GM12801 (cell line): Measurements from ENCODE around the gene SMU1.

Experiments
- TF ChIP-seq, protein P1 (sequence below): IDR thresholded peaks from one replicate; pipeline ENCODE4 v1.5.1; 2011; ENCODE audit warnings: control low read depth; ENCODE audit not compliant: insufficient read length; ENCODE audit errors: extremely low read depth

Gene SMU1

DNA sequence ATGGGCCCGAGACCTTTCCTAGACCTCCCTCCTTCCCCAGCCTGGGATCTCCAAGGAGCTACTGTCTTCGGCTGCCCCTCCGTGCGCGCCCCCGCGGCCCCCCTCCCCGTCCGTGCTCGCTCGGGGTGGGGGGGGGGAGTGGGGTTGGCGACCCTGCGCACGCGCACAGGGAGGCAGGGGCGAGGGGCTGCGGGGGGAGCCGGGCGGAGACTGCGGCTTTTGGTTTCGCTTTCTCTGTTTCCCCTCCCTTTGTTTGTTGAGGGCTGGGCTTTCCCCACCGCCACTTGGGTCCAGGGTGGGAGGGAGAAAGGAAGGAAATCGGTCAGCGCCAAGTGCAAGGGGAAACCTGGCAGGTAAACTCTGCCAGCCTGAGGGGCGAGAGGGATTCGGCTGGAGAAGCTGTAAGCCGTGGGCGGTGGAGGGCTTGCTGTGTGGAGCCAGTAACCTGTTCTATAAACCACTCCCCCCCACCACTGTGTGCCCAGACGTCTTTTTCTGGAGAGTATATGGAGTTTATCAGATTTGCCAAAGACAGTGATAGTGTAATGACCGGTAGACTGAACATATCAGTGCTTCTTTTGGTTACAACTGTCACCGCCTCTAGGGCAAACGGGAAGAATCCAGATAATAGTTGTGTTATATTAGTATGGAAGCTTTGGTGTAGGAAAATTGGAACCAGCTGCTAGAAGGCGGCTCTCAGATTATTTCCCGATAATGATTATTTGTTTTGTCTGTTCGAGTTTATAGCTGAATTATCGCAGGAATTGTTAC lies 50.7 kb downstream of the SMU1 start:
- TF ChIP-seq, protein P1, sequence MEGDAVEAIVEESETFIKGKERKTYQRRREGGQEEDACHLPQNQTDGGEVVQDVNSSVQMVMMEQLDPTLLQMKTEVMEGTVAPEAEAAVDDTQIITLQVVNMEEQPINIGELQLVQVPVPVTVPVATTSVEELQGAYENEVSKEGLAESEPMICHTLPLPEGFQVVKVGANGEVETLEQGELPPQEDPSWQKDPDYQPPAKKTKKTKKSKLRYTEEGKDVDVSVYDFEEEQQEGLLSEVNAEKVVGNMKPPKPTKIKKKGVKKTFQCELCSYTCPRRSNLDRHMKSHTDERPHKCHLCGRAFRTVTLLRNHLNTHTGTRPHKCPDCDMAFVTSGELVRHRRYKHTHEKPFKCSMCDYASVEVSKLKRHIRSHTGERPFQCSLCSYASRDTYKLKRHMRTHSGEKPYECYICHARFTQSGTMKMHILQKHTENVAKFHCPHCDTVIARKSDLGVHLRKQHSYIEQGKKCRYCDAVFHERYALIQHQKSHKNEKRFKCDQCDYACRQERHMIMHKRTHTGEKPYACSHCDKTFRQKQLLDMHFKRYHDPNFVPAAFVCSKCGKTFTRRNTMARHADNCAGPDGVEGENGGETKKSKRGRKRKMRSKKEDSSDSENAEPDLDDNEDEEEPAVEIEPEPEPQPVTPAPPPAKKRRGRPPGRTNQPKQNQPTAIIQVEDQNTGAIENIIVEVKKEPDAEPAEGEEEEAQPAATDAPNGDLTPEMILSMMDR, result no peak

DNA sequence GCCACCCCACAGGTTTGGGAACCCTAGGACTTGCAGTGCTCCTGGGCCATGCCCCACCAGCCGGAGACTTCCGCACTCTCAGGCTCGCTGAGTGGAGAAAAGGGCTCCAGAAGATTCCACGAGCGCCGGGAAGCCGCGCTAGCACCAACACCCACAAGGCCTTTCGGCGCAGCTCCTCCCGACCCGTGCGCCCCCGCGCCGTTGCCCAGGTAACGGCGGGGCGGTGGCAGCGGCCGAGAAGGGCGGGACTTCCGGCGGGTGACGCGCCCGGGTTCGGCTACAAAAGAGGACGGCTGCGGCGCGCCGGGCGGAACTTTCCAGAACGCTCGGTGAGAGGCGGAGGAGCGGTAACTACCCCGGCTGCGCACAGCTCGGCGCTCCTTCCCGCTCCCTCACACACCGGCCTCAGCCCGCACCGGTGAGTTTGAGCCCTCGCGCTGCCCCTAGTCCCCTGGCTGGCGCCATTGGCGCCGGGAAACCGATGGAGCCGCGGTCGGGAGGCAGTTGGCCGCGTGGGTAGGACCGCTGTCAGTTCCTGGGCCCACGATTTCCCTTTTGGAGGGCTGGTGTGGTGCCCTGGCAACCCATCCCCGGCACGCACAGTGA lies 51.4 kb downstream of the SMU1 start, which contains the start of gene DNAJA1:
Gene DNAJA1 (plus strand): TSS at position 308 of the 606 bp plus-strand sequence. CDS start 1,212 bp downstream, outside the sequence.
- TF ChIP-seq, protein P1, result no peak

DNA sequence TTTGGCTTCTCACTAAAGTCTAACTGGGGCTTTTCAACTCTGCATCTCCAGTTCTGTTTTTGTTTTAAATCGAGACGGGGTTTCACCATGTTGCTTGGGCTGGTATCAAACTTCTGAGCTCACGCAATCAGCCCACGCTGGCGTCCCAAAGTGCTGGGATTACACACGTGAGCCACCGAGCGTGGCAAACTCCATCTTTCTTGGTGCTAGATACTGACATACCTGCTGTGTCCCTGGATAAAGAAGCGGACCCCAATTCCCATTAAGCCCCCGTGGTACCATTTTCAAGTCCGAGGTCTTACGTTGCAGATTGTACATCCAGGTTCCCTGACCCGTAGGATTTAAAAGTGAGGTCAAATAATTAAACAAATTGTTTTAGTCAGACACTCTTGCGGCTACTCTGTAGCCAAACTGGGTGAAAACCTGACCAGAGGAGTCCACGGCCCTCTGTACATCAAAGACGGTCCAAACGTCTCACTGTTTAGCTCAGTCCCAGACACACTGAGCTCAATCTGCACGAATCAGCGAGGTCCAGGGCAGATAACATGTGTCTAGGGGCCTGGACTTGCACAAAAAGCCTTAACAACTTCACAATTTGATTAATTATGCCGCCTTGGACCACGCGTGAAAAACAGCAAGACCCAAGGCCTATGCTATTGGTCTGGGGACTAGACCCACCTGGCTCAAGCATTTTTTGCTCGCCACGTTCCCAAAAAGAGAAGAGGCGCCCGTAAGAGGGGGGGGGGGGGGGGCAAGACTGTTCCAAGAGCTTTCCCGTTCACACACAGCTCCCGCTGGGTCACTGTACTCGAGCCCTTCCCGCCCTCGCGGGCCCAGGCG lies 52.1 kb downstream of the SMU1 start:
- TF ChIP-seq, protein P1, result no peak

DNA sequence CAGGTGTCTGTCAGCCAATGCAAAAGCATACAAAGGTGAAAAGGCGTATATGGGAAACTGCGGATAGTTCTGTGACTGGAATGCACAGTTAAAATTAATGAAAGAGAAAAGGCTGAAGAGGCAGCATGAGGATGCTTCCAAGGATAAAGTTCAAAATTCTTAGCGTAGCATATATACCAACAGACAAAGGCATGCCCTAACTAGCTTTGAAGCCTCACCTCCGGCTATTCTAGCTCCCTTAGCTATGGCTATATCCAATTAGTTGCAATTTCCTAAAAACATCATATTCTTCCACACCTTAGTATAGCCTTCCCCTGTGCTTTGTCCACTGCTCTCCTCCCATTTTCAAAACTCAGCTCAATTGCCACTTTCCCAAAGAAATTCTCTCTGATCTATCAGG lies 52.8 kb downstream of the SMU1 start:
- TF ChIP-seq, protein P1, result no peak

DNA sequence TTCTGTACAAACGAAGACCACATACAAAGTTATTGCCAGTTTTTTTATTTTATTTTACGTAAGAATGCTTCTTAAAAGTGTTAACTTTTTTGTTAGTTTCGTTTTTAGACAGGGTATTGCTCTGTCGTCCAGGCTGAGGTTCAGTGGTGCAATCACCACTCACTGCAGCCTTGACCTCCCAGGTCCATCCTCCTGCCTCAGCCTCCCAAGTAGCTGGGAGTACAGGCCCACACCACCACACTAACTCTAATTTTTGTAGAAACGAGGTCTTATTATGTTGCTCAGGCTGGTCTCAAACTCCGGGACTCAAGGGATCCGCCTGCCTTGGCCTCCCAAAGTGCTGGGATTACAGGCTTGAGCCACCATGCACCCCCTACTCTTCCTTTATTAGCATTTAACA lies 53.7 kb downstream of the SMU1 start:
- TF ChIP-seq, protein P1, result no peak

DNA sequence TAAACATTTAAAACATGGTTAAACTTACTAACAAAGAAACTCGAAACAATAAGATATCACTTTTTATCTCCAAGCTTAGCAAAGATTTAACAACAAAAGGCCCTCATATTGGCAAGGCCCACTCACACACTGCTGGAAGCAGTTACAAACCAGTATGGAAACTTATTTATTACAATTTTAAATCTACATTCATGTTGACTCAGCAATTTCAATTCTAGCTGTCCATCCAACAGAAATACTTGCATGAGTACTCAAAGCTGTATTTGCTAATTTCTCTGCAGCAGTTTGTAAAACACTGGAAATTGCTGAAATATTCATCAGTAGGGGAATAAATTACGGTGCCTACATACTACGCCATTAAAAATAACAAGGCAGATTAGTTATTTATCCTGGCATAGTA lies 54.2 kb downstream of the SMU1 start:
- TF ChIP-seq, protein P1, result no peak

DNA sequence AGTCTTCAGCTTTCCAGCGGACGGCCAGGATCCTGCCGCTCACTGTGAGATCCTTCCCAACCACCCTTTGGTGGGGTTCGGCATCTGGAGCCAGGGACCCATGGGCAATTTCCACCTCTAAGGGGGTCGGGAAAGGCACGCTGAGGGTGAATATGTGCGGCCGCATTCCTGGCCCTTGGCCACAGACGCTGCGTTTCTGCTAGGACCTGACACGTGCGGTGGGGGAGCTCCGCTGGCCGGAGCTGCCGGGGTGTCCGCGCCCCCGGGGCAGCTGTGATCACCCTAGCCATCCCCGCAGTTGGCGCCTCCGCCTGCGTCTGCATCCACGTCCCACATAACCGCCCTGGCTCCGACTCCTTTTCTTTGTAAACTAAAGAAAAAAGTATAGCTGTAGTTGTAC lies 56.7 kb downstream of the SMU1 start:
- TF ChIP-seq, protein P1, result no peak
